ENCODE results near the gene PCDHGB2.
"Not testable (repeated sequence)": the region's sequence is repeated elsewhere in the genome, so short reads cannot be mapped to it uniquely, and the experiment has no call there.

PCDHGB2 gene

DNA sequence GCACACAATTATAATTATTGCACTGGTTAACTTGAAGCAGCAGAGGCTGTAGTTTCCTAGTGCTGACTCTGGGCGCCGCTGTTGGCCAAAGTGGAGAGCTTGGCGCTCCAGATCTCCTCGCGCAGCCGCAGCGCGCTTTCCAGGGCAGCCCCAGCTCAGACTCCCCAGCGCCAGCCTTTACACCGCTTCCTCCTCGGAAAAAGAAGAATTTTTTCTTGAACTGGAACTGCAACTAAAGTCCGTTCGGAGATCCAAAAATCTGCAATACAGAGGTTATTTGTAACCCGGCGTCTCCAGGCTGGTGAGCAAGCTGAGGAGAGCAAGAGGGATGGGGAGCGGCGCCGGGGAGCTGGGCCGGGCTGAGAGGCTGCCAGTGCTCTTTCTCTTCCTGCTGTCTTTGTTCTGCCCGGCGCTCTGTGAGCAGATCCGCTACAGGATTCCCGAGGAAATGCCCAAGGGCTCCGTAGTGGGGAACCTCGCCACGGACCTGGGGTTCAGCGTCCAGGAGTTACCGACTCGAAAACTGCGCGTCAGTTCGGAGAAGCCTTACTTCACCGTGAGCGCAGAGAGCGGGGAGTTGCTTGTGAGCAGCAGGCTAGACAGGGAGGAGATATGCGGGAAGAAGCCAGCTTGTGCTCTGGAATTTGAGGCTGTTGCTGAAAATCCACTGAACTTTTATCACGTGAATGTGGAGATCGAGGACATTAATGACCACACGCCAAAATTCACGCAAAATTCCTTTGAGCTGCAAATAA is 27.9 kb downstream of the PCDHGB2 start, which contains the start of gene PCDHGB4:
PCDHGB4 (plus strand) TSS at position 142 of the 755 bp plus-strand sequence; CDS start at position 329, 187 bp downstream.
- not testable (repeated sequence) for TF ChIP-seq SIN3A, TAF1 (IDR thresholded peaks at IDR 0.05; ENCODE audit: borderline replicate concordance, insufficient read depth, low read length)
- TF ChIP-seq, protein P1, sequence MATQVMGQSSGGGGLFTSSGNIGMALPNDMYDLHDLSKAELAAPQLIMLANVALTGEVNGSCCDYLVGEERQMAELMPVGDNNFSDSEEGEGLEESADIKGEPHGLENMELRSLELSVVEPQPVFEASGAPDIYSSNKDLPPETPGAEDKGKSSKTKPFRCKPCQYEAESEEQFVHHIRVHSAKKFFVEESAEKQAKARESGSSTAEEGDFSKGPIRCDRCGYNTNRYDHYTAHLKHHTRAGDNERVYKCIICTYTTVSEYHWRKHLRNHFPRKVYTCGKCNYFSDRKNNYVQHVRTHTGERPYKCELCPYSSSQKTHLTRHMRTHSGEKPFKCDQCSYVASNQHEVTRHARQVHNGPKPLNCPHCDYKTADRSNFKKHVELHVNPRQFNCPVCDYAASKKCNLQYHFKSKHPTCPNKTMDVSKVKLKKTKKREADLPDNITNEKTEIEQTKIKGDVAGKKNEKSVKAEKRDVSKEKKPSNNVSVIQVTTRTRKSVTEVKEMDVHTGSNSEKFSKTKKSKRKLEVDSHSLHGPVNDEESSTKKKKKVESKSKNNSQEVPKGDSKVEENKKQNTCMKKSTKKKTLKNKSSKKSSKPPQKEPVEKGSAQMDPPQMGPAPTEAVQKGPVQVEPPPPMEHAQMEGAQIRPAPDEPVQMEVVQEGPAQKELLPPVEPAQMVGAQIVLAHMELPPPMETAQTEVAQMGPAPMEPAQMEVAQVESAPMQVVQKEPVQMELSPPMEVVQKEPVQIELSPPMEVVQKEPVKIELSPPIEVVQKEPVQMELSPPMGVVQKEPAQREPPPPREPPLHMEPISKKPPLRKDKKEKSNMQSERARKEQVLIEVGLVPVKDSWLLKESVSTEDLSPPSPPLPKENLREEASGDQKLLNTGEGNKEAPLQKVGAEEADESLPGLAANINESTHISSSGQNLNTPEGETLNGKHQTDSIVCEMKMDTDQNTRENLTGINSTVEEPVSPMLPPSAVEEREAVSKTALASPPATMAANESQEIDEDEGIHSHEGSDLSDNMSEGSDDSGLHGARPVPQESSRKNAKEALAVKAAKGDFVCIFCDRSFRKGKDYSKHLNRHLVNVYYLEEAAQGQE (IDR thresholded peaks at IDR 0.05; ENCODE audit: insufficient read depth in 1 of 2, low read depth in 2 of 2, low read length in 2 of 2), result not testable (repeated sequence)

DNA sequence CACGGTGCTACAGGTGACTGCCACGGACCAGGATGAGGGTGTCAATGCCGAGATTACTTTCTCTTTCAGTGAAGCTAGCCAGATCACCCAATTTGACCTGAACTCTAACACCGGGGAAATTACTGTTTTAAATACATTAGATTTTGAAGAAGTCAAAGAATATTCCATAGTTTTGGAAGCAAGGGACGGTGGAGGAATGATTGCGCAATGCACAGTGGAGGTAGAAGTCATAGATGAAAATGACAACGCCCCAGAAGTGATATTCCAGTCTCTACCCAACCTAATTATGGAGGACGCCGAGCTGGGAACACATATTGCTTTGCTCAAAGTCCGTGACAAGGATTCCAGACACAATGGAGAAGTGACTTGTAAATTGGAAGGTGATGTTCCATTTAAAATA is 28.9 kb downstream of the PCDHGB2 start:
- no peak for TF ChIP-seq SIN3A (IDR thresholded peaks at IDR 0.05; ENCODE audit: borderline replicate concordance, insufficient read depth, low read length)
- TF ChIP-seq POLR2AphosphoS5 (IDR thresholded peaks at IDR 0.05; ENCODE audit: low read depth, low read length), result no peak
- no peak for TF ChIP-seq TAF1 (IDR thresholded peaks at IDR 0.05; ENCODE audit: borderline replicate concordance, insufficient read depth, low read length)
- TF ChIP-seq, protein P1 (IDR thresholded peaks at IDR 0.05; ENCODE audit: insufficient read depth in 1 of 2, low read depth in 2 of 2, low read length in 2 of 2), result no peak
- no peak for TF ChIP-seq FOXP2 (optimal IDR thresholded peaks at IDR 0.05; ENCODE audit: borderline replicate concordance, extremely low read depth, extremely low read length, insufficient read depth)

DNA sequence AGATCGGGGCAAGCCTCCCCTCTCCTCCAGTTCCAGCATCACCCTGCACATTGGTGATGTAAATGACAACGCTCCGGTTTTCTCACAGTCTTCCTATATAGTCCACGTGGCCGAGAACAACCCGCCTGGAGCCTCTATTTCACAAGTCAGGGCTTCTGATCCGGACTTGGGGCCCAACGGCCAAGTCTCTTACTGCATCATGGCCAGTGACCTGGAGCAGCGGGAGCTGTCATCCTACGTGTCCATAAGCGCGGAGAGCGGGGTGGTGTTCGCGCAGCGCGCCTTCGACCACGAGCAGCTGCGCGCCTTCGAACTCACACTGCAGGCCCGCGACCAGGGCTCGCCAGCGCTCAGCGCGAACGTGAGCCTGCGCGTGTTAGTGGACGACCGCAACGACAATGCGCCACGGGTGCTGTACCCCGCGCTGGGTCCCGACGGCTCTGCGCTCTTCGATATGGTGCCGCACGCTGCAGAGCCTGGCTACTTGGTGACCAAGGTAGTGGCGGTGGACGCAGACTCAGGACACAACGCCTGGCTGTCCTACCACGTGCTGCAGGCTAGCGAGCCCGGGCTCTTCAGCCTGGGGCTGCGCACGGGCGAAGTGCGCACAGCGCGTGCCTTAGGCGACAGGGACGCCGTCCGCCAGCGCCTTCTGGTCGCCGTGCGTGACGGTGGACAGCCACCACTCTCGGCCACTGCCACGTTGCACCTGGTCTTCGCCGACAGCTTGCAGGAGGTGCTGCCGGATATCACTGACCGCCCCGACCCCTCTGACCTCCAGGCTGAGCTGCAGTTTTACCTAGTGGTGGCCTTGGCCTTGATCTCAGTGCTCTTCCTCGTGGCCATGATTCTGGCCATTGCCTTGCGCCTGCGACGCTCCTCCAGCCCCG is 29.6 kb downstream of the PCDHGB2 start:
- TF ChIP-seq, protein P1 (IDR thresholded peaks at IDR 0.05; ENCODE audit: insufficient read depth in 1 of 2, low read depth in 2 of 2, low read length in 2 of 2), result no peak

DNA sequence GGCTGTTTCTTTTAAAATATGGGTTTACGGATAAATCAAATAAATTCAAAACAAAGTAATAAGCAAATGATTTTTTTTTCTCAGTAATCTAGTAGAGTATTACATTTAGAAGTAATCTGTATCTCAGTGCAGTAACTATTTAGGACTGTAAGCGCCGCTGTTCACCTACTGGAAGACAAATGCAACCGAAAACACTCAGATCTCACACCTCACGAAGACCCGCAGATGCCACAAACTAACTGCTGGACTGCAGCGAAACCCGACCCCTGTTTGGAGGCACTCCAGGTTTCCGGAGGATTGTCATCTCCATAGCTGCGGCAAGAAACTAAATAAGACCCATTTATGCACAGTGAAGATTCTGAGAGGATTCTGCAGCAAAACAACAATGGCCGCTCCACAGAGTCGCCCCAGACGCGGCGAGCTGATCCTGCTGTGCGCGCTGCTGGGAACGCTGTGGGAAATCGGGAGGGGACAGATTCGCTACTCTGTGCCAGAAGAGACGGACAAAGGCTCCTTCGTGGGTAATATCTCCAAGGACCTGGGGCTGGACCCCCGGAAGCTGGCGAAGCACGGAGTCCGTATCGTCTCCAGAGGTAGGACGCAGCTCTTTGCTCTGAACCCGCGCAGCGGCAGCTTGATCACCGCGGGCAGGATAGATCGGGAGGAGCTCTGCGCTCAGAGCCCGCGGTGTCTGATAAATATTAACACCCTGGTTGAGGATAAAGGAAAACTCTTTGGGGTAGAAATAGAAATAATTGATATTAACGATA is 32.8 kb downstream of the PCDHGB2 start, which contains the start of gene PCDHGA8:
PCDHGA8 (plus strand) TSS at position 205 of the 770 bp plus-strand sequence; CDS start at position 386, 181 bp downstream.
- TF ChIP-seq FOXP2 (optimal IDR thresholded peaks at IDR 0.05; ENCODE audit: borderline replicate concordance, extremely low read depth, extremely low read length, insufficient read depth) (no peak), SIN3A (IDR thresholded peaks at IDR 0.05; ENCODE audit: borderline replicate concordance, insufficient read depth, low read length) (no peak), TAF1 (IDR thresholded peaks at IDR 0.05; ENCODE audit: borderline replicate concordance, insufficient read depth, low read length) (no peak), POLR2AphosphoS5 (IDR thresholded peaks at IDR 0.05; ENCODE audit: low read depth, low read length) (no peak)
- TF ChIP-seq, protein P1 (IDR thresholded peaks at IDR 0.05; ENCODE audit: insufficient read depth in 1 of 2, low read depth in 2 of 2, low read length in 2 of 2), result no peak
